GM18499 (cell line): Measurements from ENCODE around the gene SPSB4.

Source experiments
- ATAC-seq: cut with Tn5 transposase; IDR thresholded peaks from one replicate; pipeline ENCODE4 v1.9.1; 2021; ENCODE audit warnings: moderate number of reproducible peaks; ENCODE audit not compliant: insufficient read depth, unreplicated experiment

Gene SPSB4

GRCh38 chr3:141093397-141093796, 42.2 kb downstream of the SPSB4 start:
- ATAC-seq = no peak

DNA sequence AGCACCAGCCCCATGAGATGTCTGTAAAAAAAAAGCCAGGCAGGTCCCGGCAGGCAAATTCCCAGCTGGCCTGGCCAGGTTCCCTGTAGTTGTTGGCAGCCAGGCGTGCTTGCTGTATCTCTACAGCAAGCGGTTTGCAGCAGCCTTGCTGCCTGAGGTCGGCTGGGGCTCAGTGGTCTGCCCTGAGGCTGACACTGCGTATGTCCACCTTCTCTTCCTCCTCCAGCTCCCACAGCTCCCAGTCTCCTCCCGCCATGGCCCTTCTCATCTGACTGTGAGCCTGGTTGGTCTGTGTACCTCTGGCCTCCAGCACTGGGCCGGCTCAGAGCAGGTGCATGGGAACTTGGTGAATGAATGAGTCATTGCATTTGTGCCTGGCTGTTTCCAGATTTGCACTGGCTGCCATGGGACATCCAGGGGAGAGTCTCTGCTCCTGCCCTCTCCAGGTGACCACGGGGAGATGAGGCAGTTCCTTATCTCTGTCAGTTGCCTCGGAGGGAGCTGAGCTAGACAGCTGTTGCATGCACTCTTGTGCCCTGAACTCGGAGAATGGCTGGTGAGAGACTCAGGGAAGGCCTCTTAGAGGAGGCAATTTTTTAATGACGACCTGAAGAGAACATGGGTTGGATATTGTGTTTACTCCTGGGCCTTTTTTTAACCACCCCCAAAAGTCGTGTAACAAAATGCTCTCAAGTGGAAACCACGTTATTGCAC, 43.0 kb downstream of the SPSB4 start:
- no peak for ATAC-seq

DNA sequence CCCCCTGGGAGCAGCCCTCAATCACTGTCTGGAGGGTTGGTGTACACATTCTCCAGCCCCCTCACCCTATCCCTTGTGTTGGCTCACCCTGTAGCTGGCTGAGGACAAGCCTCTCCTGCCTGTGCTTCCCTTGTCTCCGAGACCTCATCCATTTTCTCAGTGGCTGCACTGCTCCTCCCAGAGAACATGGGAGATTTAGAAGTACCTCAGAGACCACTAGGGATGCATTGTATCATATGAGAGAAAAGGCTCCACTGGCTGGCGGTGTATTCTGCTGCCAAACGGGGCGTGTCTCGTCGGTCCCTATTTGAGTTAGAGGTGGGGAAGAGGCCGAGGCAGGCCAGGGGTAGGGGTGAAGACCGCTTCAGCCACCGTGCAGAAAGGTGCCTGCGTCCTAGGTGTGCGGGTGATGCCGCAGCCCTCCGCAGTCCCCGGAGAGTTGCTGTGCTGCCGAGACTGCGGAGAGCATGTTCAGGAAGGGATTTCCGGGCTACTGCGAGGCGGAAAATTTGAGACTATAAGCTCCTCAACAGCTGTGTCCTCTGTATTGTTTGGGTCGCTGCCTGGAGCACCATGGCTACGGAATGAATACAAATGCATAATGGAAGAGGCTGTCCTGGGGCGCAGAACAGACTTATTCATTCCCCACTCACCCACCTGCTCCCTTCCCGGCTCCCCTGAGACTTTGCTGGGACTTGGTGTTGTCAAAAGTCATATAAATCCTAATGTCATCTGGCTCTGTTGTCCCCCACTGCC, 43.8 kb downstream of the SPSB4 start:
- ATAC-seq = no peak

DNA sequence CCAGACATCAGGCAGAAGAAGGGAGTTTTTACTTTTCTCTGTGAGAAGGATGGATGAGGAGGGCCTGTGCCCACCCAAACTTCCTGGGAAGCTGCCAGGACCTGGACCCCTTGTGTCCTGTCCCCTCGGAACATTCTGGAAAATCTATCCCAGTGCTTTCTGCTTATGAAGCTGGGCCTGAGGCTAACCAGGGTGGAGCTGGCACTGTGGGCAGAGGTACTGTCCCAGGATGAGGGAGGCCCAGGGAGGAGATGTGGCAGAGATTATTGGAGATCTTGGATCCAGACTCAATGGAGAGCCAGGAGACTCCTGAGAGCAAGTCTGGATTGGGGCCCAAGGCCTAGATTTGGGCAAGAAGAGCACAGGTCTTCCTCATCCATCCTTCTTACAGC, 44.4 kb downstream of the SPSB4 start:
- no peak for ATAC-seq

DNA sequence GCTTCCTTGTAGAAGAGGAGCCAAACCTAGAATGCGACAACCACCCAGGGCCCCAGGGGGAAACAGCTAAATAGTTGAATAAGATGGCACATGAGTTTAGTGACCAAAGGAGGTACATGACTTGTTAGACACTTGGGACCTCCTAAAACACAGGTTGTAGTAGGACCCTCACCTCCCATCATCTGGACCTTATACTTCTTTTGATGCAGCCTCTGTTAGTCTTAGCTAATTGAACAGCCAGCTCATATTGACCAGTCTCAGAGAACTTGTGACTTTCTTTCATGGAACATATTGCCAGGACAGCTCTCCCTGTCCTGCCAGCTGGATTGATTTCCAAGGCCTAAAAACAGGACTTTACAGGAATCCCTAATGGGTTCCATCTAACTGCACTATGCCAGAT, 45.0 kb downstream of the SPSB4 start:
- ATAC-seq = no peak

GRCh38 chr3:141096981-141097380, 45.8 kb downstream of the SPSB4 start:
- ATAC-seq = no peak

- no peak for ATAC-seq
Measured at GRCh38 chr3:141100112-141100511, 49.0 kb downstream of the SPSB4 start.

- no peak for ATAC-seq
Measured at GRCh38 chr3:141100531-141101320, 49.6 kb downstream of the SPSB4 start.

GRCh38 chr3:141102372-141102771, 51.2 kb downstream of the SPSB4 start:
- no peak for ATAC-seq

DNA sequence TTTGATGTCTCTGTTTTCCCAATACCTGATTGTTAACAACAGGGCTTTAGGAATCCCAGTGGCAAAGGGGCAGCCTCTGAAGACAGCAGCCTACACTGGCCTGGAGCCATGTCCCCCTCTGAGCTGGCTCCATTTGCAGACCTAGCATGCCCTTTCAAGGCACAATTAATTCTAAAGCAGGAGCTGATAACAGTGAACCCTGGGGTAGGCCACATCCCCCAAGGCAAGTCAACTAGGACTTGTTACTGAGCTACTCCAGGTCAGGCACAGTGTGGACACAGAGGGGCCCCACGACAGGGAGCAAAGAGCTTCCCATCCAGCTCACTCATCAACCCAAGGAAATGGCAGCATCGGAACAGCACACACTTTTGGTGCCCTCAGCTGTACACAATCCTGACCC, 51.9 kb downstream of the SPSB4 start:
- ATAC-seq = no peak

DNA sequence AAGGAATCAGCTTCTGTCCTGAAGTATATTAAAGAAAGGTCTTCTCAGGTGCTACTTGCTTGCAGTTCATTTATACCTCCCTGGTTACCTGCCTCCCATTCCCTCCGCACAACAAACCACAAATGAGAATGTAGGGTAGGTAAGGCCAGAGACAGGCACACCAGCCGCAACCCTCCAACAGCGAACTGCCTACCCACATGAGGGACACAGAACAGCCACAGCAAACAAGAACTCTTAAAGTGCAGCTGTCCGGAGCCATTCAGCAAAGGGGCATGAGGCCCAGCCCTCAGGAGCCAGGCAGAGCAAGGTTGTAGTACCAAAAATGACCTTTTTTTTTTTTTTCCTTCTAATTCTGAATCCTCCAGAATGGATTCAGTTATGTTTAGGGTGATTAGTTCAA, 52.4 kb downstream of the SPSB4 start:
- ATAC-seq = no peak

GRCh38 chr3:141104151-141104821, 53.1 kb downstream of the SPSB4 start:
- ATAC-seq = no peak

GRCh38 chr3:141105828-141106628, 54.9 kb downstream of the SPSB4 start:
- ATAC-seq = no peak

DNA sequence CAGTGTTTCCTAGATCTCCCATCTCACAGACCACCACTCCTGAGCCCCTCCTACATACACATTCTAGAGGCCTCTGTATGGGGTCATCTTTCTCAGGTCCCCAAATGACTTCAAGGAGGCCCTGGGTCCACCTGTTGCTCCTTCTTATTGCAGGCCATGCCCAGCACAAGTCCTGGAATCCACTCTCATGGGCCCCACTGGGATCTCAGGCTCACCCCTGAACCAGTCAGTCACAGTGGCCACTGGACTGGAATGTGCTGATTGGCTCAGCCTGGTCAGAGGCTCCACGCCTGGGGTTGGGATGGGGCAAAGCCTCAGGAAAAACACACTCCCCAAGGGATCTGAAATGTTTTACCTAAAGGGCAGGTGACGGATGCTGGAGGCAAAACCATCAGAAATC, 55.7 kb downstream of the SPSB4 start:
- no peak for ATAC-seq

GRCh38 chr3:141108039-141108438, 56.9 kb downstream of the SPSB4 start:
- no peak for ATAC-seq

DNA sequence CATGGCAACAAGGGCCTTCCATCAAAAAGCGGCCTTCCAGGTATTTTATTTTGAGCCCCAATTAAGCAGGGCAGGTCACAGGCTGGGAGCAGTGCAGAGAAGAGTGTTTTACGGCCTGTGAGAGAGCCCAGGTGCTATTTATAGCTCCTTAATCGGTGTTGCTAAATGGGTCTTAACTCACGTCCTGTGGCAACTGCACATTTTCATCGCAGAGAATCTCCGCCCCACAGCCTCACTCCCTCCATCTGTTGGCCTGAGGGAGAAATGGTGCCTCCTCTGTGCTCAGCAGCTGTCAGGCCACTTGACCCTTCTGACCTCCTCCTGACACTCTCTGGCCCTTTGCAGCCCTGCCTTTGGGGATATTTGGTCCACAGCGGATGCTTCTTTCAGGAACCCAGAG, 58.6 kb downstream of the SPSB4 start:
- no peak for ATAC-seq

- no peak for ATAC-seq
Measured at GRCh38 chr3:141110322-141110721, 59.2 kb downstream of the SPSB4 start.

DNA sequence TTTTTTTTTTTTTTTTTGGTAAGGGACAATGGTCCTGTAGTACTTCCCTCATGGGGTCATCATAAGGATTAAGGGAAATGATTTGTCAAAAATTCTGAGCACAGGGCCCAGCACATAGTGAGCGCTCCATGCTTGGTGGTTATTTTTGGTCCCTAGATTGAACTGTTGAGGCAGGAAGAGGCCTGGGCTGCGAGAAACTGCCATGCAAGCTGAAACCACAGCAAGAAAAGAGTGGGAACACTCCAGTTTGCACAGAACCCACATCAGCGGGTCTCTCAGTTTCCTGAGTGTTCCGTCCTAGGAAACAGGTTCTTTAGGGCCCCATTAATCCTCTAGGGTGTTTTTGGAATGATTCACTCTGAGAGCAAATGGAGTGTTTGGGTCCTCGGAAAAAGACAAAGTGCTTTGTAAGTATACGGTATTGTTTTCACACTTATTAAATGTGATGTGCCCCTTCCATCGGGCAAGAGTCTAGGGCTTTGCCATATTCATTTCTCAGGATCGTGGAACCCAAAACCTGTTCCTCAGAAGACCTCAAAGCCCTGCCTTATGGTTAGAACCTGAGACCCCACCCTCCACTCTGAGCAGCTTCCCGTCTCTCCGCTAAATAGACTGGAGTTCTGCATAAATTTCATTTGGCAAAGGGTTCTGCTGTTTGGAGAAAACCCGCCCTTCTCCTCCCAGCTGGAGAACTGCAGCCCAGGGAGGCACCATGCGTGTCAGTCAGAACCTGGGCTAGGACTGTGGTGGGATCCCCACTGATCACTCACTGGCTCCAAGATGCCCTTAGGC, 60.4 kb downstream of the SPSB4 start:
- ATAC-seq = no peak

- ATAC-seq = no peak
Measured at GRCh38 chr3:141112686-141113297, 61.6 kb downstream of the SPSB4 start.
